HG02973 (cell line): ENCODE measurements around the gene SCN5A.

Source experiments
- ATAC-seq: cut with Tn5 transposase; IDR thresholded peaks from one replicate; pipeline ENCODE4 v1.9.1; 2021; ENCODE audit warnings: moderate library complexity; ENCODE audit not compliant: unreplicated experiment

Gene SCN5A

GRCh38 chr3:38511546-38511945 is 137.9 kb downstream of the SCN5A start:
- ATAC-seq, result no peak

- no peak for ATAC-seq
These were observed 138.9 kb downstream of the SCN5A start for GRCh38 chr3:38510631-38511030.

- ATAC-seq, result no peak
These were observed 139.8 kb downstream of the SCN5A start for GRCh38 chr3:38509732-38510131.

- peak; percentile 99 for ATAC-seq
These were observed 142.4 kb downstream of the SCN5A start for GRCh38 chr3:38507120-38507519.

GRCh38 chr3:38500688-38501417 is 148.6 kb downstream of the SCN5A start:
- no peak for ATAC-seq
